22Rv1 (cell line): ENCODE results near the gene TMX4.

Experiments
- CTCF ChIP-seq: fragments of 450-650 bp; IDR thresholded peaks from 2 replicates; pipeline ENCODE4 v1.5.1; 2017; ENCODE audit warnings: mild to moderate bottlenecking
- ZFX ChIP-seq: fragments of 450-650 bp; IDR thresholded peaks from 2 replicates; pipeline ENCODE4 v1.6.1; 2017; ENCODE audit warnings: antibody characterized with exemption, borderline replicate concordance

GRCh38 chr20:8008733-8009132, 10.8 kb downstream of the TMX4 start:
- no peak for TF ChIP-seq CTCF
- no peak for TF ChIP-seq ZFX
